Testis (tissue), 2 donors: Measurements from ENCODE around the gene CEP350.

ENCODE experiments used
- POLR2A ChIP-seq: fragments of 450-650 bp; IDR thresholded peaks from one replicate; pipeline ENCODE4 v1.6.1; 2017; ENCODE audit warnings: antibody characterized with exemption, mild to moderate bottlenecking, moderate library complexity
- TF ChIP-seq, protein P1 (sequence below), 3 experiments: fragments of 450-650 bp in 2 of 3; fragments of 200-600 bp in 1 of 3; sonication (generic) in 1 of 3; IDR thresholded peaks; one replicate each; pipeline ENCODE4 v1.5.1; 2016 to 2019; ENCODE audit warnings: antibody characterized with exemption in 3 of 3, mild to moderate bottlenecking in 2 of 3, moderate library complexity in 1 of 3

DNA sequence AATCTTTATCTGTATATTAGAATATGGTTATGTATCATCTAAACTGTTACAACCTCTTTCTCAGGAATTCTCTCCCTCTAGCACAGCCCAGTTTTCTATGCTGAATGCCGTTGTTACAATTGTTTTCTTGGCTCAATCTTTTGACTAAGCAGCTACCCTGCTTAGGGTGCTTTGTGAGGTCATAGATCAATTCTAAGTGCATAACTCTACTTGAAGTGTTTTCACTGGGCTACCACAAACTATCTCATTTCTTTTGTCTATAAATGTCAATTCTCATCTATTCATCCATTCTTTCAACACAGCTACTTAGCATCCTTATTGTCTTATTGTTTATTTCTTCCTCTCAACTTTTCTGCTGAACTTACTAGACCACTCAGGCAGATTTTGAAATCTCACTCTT lies 77.1 kb downstream of the CEP350 start:
- TF ChIP-seq, protein P1, sequence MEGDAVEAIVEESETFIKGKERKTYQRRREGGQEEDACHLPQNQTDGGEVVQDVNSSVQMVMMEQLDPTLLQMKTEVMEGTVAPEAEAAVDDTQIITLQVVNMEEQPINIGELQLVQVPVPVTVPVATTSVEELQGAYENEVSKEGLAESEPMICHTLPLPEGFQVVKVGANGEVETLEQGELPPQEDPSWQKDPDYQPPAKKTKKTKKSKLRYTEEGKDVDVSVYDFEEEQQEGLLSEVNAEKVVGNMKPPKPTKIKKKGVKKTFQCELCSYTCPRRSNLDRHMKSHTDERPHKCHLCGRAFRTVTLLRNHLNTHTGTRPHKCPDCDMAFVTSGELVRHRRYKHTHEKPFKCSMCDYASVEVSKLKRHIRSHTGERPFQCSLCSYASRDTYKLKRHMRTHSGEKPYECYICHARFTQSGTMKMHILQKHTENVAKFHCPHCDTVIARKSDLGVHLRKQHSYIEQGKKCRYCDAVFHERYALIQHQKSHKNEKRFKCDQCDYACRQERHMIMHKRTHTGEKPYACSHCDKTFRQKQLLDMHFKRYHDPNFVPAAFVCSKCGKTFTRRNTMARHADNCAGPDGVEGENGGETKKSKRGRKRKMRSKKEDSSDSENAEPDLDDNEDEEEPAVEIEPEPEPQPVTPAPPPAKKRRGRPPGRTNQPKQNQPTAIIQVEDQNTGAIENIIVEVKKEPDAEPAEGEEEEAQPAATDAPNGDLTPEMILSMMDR (IDR thresholded peaks at IDR 0.05): no peak
- no peak for TF ChIP-seq POLR2A
